ENCODE data around the gene JHY.

JHY gene

DNA sequence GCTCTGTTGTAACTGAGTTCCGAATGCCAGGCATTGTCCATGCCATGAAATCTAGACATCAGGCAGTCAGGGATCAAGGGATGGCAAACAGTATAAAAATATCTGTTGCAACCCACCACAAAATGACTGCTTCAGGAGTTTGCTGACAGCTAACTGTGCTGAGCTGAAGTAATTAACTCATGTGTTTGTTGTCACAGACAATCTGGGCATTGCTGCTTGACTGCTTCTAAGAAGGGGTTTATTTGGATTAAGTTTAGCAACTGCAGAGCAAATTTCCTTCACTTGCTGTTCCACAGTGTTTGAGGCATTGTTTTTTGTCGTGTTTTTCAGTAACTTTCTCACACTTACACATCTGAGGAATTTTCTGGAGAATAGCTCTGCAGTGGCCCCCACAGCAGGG is 68.7 kb downstream of the JHY start:
- DNase-seq (ENCODE audit: low spot score) = no peak

- no peak for DNase-seq (ENCODE audit: low spot score)
Observed at GRCh38 chr11:122954455-122954854, 71.9 kb downstream of the JHY start.

GRCh38 chr11:122963961-122964360 is 81.4 kb downstream of the JHY start:
- no peak for DNase-seq (ENCODE audit: low spot score)

GRCh38 chr11:122976061-122976733 is 93.6 kb downstream of the JHY start:
- DNase-seq (ENCODE audit: low spot score) = no peak

DNA sequence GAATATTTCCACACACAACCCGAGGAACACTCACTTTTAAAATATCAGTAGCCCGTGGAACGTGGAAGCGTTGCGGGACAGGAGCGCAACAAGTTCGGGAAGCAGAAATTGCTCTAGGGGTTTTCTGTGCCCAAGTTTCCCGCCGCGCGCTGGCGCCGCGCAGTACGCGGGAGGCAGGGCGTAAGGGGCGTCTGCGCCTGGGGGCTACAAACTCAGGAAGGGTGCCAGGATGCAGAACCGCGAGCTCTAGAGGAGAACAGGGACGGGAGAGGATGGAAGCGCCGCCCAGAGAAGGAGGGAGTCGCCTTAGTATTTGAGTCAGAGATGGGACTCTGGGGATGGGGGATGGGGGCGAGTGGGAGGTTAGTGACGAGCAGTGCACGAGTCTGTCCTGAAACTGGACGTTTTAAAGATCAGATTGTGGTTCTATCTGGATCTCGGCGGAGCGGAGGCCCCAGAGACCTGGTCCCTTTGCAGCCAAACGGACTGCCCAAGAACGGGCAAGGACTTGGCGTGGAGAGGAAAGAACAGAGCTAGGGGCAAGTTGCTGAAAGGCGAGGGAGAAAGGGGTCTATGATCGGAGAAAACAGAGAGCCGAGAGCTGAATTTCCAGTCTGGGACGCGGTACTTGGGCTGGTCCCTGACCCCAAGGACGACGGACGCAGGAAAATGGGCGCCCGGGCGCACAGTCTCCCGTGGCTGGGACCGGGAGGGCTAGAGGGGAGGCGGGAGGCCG is 94.3 kb downstream of the JHY start:
- no peak for DNase-seq (ENCODE audit: low spot score)

- DNase-seq (ENCODE audit: low spot score) = no peak
Observed at GRCh38 chr11:122977470-122978298, 95.1 kb downstream of the JHY start.

- DNase-seq (ENCODE audit: low spot score) = no peak
Observed at GRCh38 chr11:122978299-122978620, 95.7 kb downstream of the JHY start.

DNA sequence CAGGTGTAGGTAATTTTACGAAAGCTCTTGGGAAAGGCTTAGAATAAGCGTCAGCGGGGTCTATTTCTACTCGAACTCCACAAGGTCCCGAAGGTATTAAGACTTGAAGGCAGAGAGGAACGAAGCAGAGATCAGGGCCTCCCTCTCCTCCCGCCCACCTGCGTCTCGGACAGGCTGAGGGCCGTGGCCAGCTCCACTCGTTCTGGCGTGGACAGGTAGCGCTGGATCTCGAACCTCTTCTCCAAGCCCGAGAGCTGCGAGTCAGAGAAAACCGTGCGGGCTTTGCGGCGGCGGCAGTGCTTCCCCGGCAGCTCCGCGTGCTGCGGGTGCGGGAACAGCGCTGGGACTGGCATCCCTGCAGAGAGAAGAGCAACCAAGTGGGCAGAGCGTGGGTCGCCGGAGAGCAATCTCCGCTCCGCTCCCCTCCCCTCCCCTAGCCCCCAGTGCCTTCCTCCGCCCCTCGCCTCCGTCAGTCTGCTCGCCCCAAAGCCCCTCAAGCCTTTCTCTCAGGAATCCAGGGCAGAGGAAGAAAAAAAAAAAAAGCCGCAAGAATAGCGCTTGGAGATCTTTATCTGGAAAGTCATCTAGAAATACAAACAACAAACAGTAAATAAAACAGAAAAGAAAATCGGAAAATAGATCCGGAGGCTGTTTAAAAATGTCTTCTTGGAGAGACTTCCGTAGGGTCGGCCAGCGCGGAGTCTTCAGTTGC is 96.7 kb downstream of the JHY start:
- no peak for DNase-seq (ENCODE audit: low spot score)

DNA sequence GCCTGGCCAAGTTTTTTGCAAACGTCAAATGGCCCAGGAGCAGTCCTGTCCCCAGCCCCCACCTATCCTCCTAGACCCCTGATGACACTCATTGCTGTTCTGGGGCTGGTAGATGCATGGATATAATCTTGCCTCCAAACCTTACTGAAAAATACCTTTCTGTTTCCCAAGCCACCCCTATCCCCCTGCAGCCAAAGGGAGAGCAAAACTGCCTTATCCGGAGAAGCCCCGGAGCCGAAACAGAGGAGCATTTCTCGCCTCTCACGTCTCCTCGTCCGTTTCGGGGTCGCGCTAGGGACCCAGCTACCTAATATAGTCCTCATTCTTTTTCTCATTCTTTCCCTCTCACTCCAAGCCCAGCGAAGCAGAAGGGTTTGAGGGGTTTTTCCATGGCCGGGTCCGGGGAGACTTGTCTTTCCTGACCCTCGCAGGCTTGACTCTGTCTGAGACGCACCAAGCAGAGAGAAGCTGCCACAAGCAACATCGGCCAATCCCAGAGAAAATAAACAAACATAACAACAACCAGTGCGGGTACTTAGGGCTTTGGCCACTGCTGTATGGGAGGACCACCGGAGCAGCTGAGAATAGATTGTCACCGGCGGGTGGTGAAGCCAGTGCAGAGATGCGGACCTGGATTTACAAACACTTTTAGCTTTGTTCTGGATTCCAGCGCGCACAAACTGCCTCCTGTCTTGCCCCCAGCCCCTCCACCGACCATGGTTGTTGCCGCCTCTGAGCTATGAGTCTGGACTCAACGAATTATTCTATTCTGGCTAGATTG is 97.4 kb downstream of the JHY start:
- DNase-seq (ENCODE audit: low spot score) = no peak

DNA sequence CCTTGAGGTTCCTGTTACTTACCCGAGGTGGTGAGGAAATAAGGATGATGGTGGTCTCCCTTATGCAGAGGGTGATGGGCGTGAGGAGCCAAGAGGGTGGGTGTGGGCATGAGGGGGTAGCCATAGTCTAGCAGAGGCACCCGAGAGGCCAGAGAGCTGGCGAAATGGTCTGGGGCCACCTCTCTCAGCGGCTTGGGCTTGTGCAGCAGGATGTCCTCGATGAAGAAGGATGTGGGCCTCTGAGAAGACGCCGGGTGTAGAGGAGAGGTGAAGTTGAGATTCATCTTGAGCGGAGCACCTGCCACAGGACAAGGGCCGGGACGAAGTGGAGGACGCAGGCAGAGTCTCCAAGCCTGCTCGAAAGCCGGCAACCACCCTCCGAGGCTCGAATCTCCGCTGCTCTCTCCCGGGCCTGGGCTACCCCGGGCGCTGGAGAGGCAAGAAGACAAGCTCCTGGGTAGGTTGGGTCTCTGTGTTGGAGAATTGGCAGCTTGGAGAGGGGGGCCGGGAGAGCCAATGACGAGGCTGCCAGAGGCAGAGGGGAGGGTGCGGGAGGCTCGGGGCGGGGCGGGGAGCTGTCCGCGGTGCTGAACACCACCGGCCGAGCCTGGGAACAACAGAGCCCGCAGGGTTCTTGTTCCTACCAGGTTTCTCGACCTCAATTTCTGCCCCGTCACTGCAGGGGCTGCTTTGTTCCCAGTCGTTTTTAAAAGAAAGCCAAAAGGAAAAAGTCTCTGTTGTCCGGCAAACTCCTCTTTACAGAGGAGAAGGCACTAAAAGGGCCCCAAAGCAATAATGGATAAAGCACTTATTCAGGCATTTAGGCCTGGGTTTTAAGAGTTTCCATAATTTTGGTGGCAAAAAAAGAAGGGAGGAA is 99.1 kb downstream of the JHY start, which contains the start of gene BSX:
TSS of gene BSX (minus strand) at position 447 of the 877 bp plus-strand sequence. CDS start at position 284, 163 bp downstream.
- peak; percentile 27 for DNase-seq (ENCODE audit: low spot score)

DNA sequence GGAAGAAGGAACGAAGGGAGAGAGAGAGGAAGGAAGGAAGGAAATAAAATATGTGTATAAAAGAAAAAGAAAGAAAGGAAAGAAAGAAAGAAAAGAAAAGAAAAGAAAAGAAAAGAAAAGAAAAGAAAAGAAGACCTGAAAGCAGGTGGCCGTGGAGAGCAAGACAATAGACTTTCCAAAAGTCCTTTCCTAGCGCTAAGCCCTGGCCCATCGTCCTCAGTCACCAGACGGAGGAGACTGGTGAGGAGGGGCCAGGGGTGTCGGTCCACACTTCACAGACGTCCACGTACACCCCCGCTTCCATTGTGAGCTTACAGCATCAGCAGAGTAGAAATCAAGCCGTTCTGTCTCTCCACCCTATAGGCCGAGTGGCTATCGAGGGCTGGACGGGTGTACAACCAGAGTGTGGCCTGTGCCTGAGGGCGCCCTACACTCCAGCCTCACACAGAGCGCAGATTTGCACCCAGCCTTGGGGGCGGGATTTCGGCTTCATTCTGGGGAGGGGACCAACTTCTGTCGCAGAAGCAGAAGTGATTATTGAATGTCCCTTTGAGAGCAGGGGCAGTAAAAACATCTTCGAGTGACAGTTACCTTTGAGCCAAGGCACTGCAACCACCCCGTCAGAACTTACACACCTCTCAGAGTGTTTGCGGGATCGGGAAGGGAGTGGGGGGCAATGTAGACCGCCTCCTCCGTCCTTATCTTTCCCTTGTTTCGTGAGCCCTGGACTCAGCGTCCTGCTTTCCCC is 101.1 kb downstream of the JHY start:
- no peak for DNase-seq (ENCODE audit: low spot score)

DNA sequence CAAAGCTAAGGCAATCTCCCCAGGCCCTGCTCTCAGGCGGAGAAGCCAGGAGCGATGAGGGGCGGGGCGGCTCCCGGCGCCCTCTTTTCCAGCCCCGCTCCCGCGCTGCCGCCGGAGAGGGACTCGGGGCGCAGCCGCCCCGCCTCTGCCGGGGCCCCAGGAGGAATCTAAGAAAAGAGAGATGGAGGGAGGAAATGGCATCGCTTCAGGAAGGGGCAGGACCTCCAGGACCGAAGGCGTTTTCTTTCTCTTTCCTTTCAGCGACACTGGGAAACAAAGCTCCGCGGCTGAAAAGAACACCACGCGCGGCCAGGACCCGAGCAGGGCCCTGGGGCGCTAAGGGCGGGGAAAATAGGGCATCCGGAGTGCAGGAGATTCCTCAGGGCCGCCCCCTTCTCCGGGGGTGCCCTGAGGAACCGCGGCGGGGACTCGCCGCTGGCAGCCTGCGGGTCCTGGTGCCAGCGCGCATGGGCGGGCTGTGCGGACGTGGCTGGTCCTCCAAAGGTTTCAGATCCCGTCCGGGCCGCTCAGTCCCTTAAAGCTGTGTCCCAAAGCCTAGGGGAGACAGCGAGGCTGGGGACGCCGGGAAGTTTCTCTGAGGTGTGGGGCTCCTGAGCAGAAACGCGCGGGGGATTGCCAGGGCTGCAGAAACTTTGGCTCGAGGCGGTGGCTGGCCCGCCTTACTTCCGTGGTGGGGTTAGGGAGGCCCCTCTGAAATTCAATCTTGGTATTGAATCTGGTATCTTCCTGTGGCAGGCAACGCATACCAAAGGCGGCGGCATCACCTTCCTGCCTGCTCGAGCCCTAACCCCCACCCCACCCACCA is 101.8 kb downstream of the JHY start:
- DNase-seq (ENCODE audit: low spot score) = no peak

DNA sequence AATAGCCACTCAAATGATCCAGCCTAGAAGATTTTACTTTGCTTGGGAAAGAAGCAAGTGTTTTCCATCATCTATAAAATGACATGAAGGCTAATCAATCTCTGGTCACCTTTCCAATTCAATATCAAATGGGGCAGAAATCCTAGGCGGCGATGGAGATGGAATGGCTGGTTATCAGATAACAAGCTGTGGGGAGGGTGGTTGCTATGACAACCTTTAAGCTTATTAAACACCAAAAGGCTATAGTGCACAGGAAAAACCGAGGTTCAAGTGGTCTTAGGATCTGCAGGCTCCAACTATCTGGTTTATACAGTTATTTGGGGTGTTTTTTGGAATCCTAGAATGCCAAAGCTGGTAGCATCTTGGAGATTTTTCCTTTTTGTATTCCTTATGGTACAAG is 113.0 kb downstream of the JHY start:
- DNase-seq (ENCODE audit: low spot score) = peak; percentile 29

- DNase-seq (ENCODE audit: low spot score) = no peak
Observed at GRCh38 chr11:122998727-122999366, 116.3 kb downstream of the JHY start.

DNA sequence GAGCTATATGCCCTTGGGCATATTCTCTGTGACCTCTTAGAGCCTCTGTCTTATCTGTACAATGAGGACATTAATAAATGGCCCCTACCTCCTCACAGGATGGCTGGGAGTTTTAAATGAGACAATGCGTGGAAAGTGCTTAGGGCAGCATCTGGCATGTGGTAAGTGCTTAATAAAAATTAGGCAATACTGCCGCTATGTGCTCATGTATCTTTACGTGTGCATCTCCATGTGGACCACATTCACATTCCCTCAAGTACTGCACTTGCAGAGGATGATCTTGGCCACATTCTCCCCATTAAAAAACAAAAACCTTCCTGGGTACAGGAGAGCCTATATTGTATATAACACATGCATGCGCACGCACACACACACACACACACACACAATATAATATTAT is 118.2 kb downstream of the JHY start:
- DNase-seq (ENCODE audit: low spot score) = no peak

DNA sequence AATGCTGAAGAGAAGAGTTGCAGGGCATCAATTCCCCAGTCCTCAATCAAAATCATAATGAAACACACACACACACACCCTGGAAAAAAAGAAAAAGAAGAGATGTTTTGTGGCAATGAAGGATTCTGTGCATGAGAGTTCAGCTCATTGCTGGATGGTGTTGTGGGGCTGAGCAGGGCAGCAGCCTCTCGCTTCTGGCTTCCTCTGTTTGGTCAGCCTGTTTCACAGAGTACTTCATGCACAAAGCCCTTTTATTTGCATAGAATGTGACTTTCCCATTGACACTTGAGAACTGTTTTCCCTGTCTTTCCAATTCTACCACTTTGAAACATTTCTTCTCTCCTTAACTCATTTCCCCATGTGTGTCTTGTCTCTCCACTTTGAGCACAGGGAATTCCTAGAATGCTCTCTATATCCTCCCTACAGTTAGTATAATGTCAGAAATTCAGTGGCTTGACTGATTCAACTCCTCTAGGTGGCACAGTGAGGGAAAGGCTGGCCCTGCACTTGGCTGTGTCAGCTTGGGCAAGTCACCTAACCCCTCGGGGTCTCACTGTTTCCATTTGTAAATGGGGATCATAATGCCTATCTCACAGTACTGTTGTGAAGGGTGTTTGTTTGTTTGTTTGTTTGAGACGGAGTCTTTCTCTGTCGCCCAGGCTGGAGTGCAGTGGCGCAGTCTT is 124.4 kb downstream of the JHY start:
- DNase-seq (ENCODE audit: low spot score) = no peak

Data from SK-N-DZ (cell line).